Measurements from ENCODE around the gene IQCN.

GRCh38 chr19:18208098-18208951 is 65.9 kb downstream of the IQCN start:
- TF ChIP-seq, protein P1, sequence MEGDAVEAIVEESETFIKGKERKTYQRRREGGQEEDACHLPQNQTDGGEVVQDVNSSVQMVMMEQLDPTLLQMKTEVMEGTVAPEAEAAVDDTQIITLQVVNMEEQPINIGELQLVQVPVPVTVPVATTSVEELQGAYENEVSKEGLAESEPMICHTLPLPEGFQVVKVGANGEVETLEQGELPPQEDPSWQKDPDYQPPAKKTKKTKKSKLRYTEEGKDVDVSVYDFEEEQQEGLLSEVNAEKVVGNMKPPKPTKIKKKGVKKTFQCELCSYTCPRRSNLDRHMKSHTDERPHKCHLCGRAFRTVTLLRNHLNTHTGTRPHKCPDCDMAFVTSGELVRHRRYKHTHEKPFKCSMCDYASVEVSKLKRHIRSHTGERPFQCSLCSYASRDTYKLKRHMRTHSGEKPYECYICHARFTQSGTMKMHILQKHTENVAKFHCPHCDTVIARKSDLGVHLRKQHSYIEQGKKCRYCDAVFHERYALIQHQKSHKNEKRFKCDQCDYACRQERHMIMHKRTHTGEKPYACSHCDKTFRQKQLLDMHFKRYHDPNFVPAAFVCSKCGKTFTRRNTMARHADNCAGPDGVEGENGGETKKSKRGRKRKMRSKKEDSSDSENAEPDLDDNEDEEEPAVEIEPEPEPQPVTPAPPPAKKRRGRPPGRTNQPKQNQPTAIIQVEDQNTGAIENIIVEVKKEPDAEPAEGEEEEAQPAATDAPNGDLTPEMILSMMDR (IDR thresholded peaks at IDR 0.05; ENCODE audit: insufficient read depth, low read length): no peak
- no peak for TF ChIP-seq POLR2AphosphoS5 (IDR thresholded peaks at IDR 0.05; ENCODE audit: low read depth)
- no peak for TF ChIP-seq REST (IDR thresholded peaks at IDR 0.05; ENCODE audit: insufficient replicate concordance, low read depth)
